Keratinocyte (primary cell): Measurements from ENCODE around the gene TENM3. TPM values are rescaled to one million over a fixed set of nuclear protein-coding genes. Genes with fewer than 3 reads are reported as not detected.

Experiments used
- DNase-seq: peaks from one replicate; pipeline ENCODE4 v3.0.0-alpha.2; 2011; ENCODE audit warnings: low read depth, missing footprints, low spot score
- FAIRE-seq: peaks from 2 replicates; lab custom pipeline; 2011; peaks lifted over from hg19 to GRCh38; lab: Jason Lieb, UNC
- H2AFZ ChIP-seq: 2 replicates; pipeline ENCODE4 v1.6.0; 2012; ENCODE audit warnings: low read length, control low read depth, inconsistent platforms; ENCODE audit not compliant: control insufficient read depth
- H3K27ac ChIP-seq: 2 replicates; pipeline ENCODE4 v1.5.1; 2011; ENCODE audit warnings: low read length; ENCODE audit not compliant: control insufficient read depth, insufficient read depth
- H3K27me3 ChIP-seq: 3 replicates; pipeline ENCODE4 v1.6.0; 2011; ENCODE audit warnings: low read length; ENCODE audit not compliant: control insufficient read depth, insufficient read depth; ENCODE audit errors: extremely low read depth
- H3K36me3 ChIP-seq, 2 experiments: 2 replicates in 1 of 2; 3 replicates in 1 of 2; pipeline ENCODE4 v1.5.1; 2011; ENCODE audit warnings: low read length in 2 of 2, mild to moderate bottlenecking in 1 of 2; ENCODE audit not compliant: control insufficient read depth in 2 of 2, insufficient read depth in 2 of 2; ENCODE audit errors: extremely low read depth in 1 of 2
- H3K4me1 ChIP-seq: 3 replicates; pipeline ENCODE4 v1.5.1; 2011; ENCODE audit warnings: low read length; ENCODE audit not compliant: control insufficient read depth, insufficient read depth; ENCODE audit errors: extremely low read depth
- H3K4me2 ChIP-seq: 3 replicates; pipeline ENCODE4 v1.6.0; 2011; ENCODE audit warnings: low read depth, low read length; ENCODE audit not compliant: control insufficient read depth, insufficient read depth; ENCODE audit errors: extremely low read depth
- H3K4me3 ChIP-seq, 3 experiments: fragments of 200-600 bp in 1 of 3; sonication (generic) in 1 of 3; 2 replicates in 2 of 3; 3 replicates in 1 of 3; pipeline ENCODE4 v1.5.1; 2011 to 2016; ENCODE audit warnings: low read length in 3 of 3, mild to moderate bottlenecking in 3 of 3, control low read depth in 2 of 3, inconsistent platforms in 1 of 3, low read depth in 1 of 3, mixed read lengths in 1 of 3, mixed run types in 1 of 3, moderate library complexity in 1 of 3; ENCODE audit not compliant: control insufficient read depth in 2 of 3, insufficient read depth in 2 of 3; ENCODE audit errors: extremely low read depth in 1 of 3
- H3K79me2 ChIP-seq: 2 replicates; pipeline ENCODE4 v1.6.0; 2012; ENCODE audit warnings: low read length; ENCODE audit not compliant: control insufficient read depth, insufficient read depth
- H3K9ac ChIP-seq: 3 replicates; pipeline ENCODE4 v1.6.0; 2011; ENCODE audit warnings: low read length; ENCODE audit not compliant: control insufficient read depth, insufficient read depth; ENCODE audit errors: extremely low read depth
- H3K9me1 ChIP-seq: 3 replicates; pipeline ENCODE4 v1.6.0; 2011; ENCODE audit warnings: low read length; ENCODE audit not compliant: control insufficient read depth, insufficient read depth; ENCODE audit errors: extremely low read depth
- H3K9me3 ChIP-seq: 2 replicates; pipeline ENCODE4 v1.5.1; 2012; ENCODE audit warnings: low read depth, low read length; ENCODE audit not compliant: control insufficient read depth
- H4K20me1 ChIP-seq: 3 replicates; pipeline ENCODE4 v1.6.0; 2011; ENCODE audit warnings: low read length; ENCODE audit not compliant: control insufficient read depth, insufficient read depth; ENCODE audit errors: extremely low read depth
- EZH2 ChIP-seq: IDR thresholded peaks from one replicate; pipeline ENCODE4 v1.6.1; 2012; ENCODE audit warnings: inconsistent platforms, mild to moderate bottlenecking, low read length, moderate library complexity
- dilution Hi-C: fragments of 300-500 bp; cut with MboI; formaldehyde crosslinking; loops from one replicate; pipeline ENCODE4 v1.7.0; 2020; ENCODE audit warnings: low sequenced_read_pairs; ENCODE audit not compliant: extremely low pct_ligation_motif_present
- polyA plus RNA-seq, 5 experiments: library from polyadenylated mRNA; depleted of rRNA in 3 of 5; stranded (reverse) in 3 of 5; stranded (forward) in 1 of 5; unstranded in 1 of 5; fragments of >200 nt; gene quantifications; 1 replicate in 1 of 5; 2 replicates in 3 of 5; 3 replicates in 1 of 5; pipeline versions ENCODE4 v1.2.1 to v1.2.3, GENCODE V29; 2011 to 2012; ENCODE audit warnings: missing spikeins in 2 of 5, low read depth in 1 of 5, low replicate concordance in 1 of 5
- TF ChIP-seq, protein P1 (sequence below), 3 experiments: IDR thresholded peaks in 1 of 3; conservative IDR thresholded peaks in 1 of 3; optimal IDR thresholded peaks in 1 of 3; 2 replicates in 2 of 3; 3 replicates in 1 of 3; pipeline versions ENCODE3 to v1.5.1; 2011; ENCODE audit warnings: low read length in 3 of 3, mild to moderate bottlenecking in 3 of 3, moderate library complexity in 2 of 3, control low read depth in 1 of 3, inconsistent platforms in 1 of 3; ENCODE audit not compliant: insufficient read depth in 2 of 3; ENCODE audit errors: extremely low read depth in 1 of 3

Gene TENM3
- polyA plus RNA-seq, 1 donor (not counting 4 experiments of a cell fraction or from before 2014, with no cell fraction given): 17.0 TPM

DNA sequence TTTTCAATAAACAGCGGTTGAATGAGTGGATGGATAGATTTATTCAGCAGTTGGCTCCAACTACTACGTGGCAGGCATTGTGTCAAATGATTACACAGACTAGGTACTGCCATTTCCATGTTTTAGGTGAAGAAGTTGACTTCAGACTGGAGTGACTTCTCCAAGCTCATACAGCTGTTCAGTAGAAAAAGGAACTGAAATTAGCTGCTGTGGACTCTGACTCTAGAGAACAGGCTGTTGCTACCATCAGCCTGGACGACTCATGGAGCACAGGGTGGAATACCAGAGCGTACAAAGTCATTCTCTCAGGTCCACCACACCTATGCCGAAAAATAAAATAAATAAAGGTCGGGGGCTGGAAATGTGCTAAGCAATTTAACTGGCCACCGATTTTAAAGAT, 45.3 kb downstream of the TENM3 start:
- H3K4me2 ChIP-seq: no peak overlapping the region
- H3K9me1 ChIP-seq: no peaks in the 10 kb centered on the region
- dilution Hi-C loops: no loop called here
- no peak for TF ChIP-seq EZH2
- TF ChIP-seq, protein P1, sequence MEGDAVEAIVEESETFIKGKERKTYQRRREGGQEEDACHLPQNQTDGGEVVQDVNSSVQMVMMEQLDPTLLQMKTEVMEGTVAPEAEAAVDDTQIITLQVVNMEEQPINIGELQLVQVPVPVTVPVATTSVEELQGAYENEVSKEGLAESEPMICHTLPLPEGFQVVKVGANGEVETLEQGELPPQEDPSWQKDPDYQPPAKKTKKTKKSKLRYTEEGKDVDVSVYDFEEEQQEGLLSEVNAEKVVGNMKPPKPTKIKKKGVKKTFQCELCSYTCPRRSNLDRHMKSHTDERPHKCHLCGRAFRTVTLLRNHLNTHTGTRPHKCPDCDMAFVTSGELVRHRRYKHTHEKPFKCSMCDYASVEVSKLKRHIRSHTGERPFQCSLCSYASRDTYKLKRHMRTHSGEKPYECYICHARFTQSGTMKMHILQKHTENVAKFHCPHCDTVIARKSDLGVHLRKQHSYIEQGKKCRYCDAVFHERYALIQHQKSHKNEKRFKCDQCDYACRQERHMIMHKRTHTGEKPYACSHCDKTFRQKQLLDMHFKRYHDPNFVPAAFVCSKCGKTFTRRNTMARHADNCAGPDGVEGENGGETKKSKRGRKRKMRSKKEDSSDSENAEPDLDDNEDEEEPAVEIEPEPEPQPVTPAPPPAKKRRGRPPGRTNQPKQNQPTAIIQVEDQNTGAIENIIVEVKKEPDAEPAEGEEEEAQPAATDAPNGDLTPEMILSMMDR (optimal IDR thresholded peaks at IDR 0.05 in 1 of 3, IDR thresholded peaks at IDR 0.05 in 1 of 3, conservative IDR thresholded peaks at IDR 0.05 in 1 of 3; ENCODE audit: extremely low read depth in 1 of 3, insufficient read depth in 2 of 3, low read length in 3 of 3): no peak
- no peak overlapping the region for H3K4me3 ChIP-seq
- DNase-seq (no peak), FAIRE-seq (no peak)
- no peaks in the 10 kb centered on the region for H3K27me3 ChIP-seq
- no peaks in the 10 kb centered on the region for H3K9me3 ChIP-seq
- no peak overlapping the region for H2AFZ ChIP-seq
- H3K27ac ChIP-seq: no peak overlapping the region
- no peaks in the 10 kb centered on the region for H3K79me2 ChIP-seq
- no peaks in the 10 kb centered on the region for H4K20me1 ChIP-seq
- H3K9ac ChIP-seq: no peak overlapping the region
- peaks cover 5% of the 10 kb centered on the region for H3K4me1 ChIP-seq
- no peaks in the 10 kb centered on the region for H3K36me3 ChIP-seq

DNA sequence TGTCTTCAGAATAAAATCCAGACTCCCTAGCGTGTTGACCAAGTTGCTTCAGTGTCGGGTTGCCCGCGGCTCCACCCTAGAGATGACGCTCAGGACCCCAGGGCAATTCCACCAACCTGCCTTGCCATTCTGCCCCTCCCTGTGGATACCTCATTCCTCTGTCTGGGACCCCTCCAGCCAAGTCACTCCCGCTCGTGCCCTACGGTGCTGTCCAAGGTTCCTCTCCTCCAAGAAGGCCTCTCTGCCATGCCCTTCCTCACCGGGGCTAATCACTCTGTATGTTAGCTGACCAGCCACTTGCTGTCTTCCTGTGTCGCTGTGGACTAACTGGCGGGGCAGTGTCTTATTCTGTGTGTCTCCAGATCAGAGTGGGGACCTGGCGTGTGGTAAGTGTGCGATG, 46.6 kb downstream of the TENM3 start:
- Histone ChIP-seq H2AFZ (no peak overlapping the region), H3K36me3 (no peaks in the 10 kb centered on the region), H4K20me1 (no peaks in the 10 kb centered on the region), H3K27me3 (no peaks in the 10 kb centered on the region), H3K9me1 (no peaks in the 10 kb centered on the region), H3K4me1 (peaks cover 5% of the 10 kb centered on the region), H3K79me2 (no peaks in the 10 kb centered on the region), H3K9me3 (no peaks in the 10 kb centered on the region), H3K9ac (no peak overlapping the region), H3K4me2 (no peak overlapping the region), H3K4me3 (no peak overlapping the region), H3K27ac (no peak overlapping the region)
- DNase-seq (no peak), FAIRE-seq (no peak)
- TF ChIP-seq EZH2: no peak
- dilution Hi-C loops: no loop called here

DNA sequence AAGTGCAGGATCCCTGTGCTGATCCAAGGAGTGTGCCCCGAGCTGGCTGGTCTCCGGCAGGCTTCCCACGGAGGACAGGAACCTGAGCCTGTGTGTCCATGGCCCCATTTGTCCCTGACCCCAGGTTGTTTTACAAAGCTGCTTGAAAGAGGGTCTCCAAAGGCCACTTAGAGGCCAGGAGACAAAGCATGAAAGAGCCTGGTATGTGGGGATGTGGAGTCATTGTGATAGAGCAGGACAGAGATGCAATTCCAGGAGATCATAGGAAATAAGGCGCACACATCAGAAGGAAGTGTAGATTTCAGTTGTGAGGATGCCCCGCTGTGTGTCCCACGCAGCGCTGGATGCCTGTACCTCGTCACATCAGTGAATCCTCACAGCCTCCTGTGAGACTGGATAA, 48.0 kb downstream of the TENM3 start:
- Histone ChIP-seq H3K4me2 (no peak overlapping the region), H3K4me1 (peaks cover 1% of the 10 kb centered on the region), H3K27me3 (no peaks in the 10 kb centered on the region), H3K4me3 (no peak overlapping the region), H2AFZ (no peak overlapping the region), H3K9me1 (no peaks in the 10 kb centered on the region), H3K79me2 (no peaks in the 10 kb centered on the region), H3K9ac (no peak overlapping the region), H3K36me3 (no peaks in the 10 kb centered on the region), H3K9me3 (no peaks in the 10 kb centered on the region), H4K20me1 (no peaks in the 10 kb centered on the region), H3K27ac (no peak overlapping the region)
- no peak for TF ChIP-seq EZH2
- TF ChIP-seq, protein P1 (optimal IDR thresholded peaks at IDR 0.05 in 1 of 3, IDR thresholded peaks at IDR 0.05 in 1 of 3, conservative IDR thresholded peaks at IDR 0.05 in 1 of 3; ENCODE audit: extremely low read depth in 1 of 3, insufficient read depth in 2 of 3, low read length in 3 of 3): no peak
- dilution Hi-C loops: no loop called here
- no peak for FAIRE-seq
- no peak for DNase-seq
